GM19463 (cell line): ENCODE data around the gene DSCAML1.

Experiments used
- ATAC-seq: cut with Tn5 transposase; IDR thresholded peaks from one replicate; pipeline ENCODE4 v1.9.1; 2021; ENCODE audit warnings: mild to moderate bottlenecking, moderate library complexity; ENCODE audit not compliant: unreplicated experiment

DSCAML1 gene

GRCh38 chr11:117439256-117439655 is 357.8 kb downstream of the DSCAML1 start:
- ATAC-seq, result no peak

- ATAC-seq, result no peak
These were observed 358.5 kb downstream of the DSCAML1 start for GRCh38 chr11:117438371-117439000.

DNA sequence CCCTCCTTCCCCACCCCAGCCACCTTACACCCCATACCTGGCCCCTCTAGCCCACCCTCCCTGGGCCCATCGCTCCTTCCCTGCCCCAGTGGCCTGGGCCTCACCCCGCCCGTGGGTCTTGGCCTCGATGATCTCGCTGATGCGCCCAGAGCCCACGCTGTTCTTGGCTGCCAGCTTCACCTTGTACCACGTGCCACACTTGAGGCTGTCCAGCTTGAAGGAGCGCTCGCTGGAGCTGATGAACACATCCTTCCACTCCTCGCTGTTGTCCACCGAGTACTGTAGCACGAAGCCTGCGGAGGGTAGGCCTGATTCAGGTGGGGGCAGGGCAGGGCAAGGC is 359.3 kb downstream of the DSCAML1 start:
- ATAC-seq, result no peak

- ATAC-seq, result no peak
These were observed 359.8 kb downstream of the DSCAML1 start for GRCh38 chr11:117437041-117437790.

- ATAC-seq, result no peak
These were observed 361.7 kb downstream of the DSCAML1 start for GRCh38 chr11:117435326-117435725.

- no peak for ATAC-seq
These were observed 362.5 kb downstream of the DSCAML1 start for GRCh38 chr11:117434481-117434880.

DNA sequence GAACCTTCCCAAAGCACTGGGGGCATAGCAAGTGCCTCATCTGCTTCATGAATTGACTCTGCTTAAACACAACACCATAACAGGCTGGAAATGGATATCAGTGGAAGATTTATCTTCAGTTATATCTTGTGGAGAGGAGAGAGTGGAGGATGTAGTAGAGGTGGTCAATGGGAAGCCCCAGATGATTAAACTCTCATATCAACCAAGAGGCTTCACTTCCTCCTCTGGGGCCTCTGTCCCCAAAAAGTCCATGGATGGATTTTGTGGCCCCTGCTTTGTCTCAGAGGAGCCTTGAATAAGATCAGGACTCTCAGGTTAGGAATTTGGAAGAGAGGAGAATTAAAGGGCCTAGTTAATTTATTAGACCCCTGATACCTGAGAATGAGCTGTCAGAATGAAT is 363.3 kb downstream of the DSCAML1 start:
- ATAC-seq, result no peak

DNA sequence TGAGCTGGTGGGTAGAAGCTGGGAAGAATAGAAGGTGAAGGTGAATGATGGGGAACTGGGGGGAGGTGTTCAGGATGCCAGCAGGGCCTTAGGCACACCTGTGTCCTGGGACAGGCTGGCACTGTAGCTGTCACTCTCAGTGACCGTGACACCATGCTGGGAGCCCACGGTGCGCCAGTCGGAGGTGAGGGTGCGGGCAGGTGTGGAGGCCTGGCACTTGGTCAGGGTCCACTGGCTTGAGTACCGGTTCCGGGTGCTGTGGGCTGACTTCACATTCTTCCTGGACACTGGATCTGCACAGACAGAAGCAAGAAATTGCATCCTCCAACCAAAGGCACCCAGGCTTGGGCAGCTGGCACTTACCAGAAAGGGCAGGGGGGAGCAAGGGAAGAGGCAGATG is 365.6 kb downstream of the DSCAML1 start:
- ATAC-seq, result no peak

DNA sequence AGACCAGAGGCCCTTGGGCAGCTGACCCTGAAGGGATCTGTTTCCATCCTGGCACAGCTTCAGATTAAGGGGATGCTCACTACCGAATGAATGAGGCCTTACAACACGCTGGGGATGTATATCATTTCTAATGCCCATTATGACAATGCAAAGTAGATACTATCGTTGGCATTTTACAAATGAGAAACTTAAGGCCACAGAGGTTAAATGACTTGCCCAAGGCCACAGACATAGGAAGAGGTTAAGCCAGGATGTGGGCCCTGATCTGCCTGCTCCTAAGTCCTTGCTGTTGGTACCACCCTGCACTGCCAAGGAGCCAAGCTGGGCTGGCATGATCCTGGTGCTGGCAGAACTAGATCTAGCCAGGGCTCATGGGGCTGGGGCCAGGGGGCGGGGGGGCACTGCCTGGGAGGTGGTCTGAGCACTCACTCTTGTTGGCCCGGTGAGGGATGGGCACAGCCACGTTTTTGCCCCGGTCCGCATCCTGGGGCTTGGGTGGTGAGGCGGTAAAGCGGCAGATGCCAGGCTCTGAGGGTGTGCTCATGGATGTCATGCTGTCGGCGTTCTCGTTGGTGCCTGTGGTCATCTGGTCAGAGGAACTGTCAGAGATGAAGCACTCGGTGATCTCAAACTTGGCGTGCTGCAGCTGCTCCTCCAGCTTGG is 366.6 kb downstream of the DSCAML1 start:
- no peak for ATAC-seq

- no peak for ATAC-seq
These were observed 368.2 kb downstream of the DSCAML1 start for GRCh38 chr11:117428856-117429229.

DNA sequence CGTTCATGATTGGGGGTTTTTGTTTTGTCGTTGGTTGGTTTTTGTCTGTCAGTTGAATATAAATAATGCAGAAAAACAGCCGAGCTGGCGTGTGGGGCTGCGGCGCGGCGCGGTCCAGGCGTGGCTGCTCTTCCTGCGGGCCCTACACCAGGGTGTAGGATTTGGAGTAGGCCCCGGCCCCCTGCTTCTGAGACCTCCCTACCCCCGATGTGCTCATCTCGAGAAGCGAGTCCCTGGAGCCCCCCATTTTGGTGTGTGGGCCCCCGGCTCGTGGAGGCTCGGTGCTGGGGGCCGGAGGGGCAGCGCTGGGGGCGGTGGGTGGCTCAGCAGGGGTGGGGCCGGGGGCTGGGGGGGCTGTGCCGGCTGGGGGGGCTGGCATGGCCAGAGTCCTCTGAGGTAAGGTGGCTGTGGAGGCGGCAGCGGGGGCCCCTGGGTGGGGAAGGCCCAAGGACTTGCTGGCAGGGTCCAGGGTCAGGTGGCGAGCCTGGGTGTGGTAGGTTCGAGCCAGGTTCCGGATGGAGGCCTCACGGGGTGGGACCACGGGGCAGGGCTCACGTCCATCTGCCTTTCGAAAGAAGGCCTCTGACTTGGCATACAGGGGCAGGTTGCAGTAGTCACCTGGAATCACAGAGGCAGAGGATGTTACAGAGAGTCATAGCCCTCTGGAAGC is 368.7 kb downstream of the DSCAML1 start:
- no peak for ATAC-seq

DNA sequence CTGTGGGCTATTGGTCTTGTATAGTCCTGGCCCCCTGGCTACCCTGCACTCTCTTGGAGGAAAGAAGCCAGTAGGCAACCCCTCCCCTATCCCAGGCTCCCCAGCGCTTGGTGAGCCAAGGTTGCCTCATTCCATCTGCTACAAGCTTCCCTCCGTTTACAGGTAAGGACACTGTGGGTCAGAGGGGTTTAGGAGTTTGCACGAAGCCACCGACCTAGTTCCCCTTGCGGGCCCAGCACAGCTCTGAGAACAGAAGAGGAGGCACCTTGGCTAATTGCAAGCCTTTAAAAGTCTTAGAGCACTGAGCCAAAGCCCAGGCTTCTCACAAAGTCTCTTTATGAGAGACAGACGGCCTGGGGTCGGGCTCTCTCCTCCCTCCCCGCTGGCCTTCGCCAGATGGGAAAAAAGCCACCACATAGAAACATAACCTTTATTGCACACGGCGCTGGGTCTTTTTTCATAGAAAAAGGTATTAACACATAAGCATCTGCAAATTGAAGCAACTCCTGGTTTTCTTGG is 369.6 kb downstream of the DSCAML1 start:
- ATAC-seq, result no peak

DNA sequence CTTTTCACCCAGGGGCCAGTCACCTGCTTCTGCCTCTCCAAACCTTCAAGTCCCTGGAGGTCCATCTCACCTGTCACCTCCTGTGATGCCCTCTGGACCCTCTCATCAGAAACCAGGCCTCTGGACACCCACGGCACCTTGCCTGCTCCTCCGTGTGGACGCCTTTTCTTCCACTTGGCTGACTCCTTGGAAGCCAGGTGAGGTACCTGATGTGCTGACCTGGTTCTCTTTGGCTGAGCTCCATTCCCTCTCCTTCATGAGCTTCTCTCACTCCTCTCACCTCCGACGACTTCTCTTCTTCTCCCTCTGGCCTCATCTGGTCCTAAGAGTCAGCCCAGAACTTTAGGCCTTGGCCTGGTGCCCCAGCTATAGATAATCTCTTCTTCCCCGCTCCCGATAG is 370.1 kb downstream of the DSCAML1 start:
- ATAC-seq, result no peak

GRCh38 chr11:117426297-117426685 is 370.7 kb downstream of the DSCAML1 start:
- ATAC-seq, result no peak

- no peak for ATAC-seq
These were observed 371.2 kb downstream of the DSCAML1 start for GRCh38 chr11:117425679-117426296.

DNA sequence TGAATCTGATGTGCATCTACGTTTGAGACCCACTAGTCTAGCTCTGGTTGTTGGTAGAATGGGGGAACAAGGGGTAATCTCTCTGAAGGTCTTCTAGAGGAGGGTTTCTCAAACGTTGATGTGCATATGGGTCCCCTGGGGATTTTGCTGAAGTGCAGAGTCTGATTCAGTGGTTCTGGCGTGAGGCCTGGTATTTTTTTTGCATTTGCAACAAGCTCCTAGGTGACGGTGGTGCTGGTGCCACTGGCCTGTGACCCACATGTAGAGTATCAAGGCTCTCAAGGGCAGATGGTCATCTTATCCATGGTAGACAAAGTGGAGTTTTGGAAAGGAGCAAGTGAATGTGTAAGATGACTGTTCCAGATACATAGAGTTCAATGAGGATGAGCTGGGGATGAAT is 372.2 kb downstream of the DSCAML1 start:
- ATAC-seq, result no peak

- ATAC-seq, result no peak
These were observed 373.9 kb downstream of the DSCAML1 start for GRCh38 chr11:117423046-117423575.

DNA sequence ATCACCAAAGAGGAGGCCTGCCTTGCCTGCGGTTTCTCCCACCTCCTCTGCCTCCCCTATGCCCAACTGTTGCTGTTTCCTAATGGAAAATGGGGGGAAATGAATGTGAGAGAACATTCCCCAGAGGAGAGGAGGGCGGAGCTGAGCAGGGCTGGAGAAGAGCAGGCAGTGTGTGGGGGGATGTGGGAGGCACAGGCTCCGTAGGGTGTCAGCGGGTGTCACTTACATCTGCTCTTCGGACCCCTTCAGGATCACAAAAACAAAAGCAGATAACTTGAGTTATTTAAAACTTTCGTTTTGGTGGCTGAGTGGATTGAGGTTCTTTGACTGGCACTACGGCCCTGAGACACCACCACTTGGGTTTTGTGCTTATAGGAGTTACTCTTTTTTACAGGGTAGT is 375.5 kb downstream of the DSCAML1 start:
- no peak for ATAC-seq

- ATAC-seq, result no peak
These were observed 376.0 kb downstream of the DSCAML1 start for GRCh38 chr11:117421041-117421440.

- no peak for ATAC-seq
These were observed 376.4 kb downstream of the DSCAML1 start for GRCh38 chr11:117420598-117420997.

- no peak for ATAC-seq
These were observed 376.9 kb downstream of the DSCAML1 start for GRCh38 chr11:117420143-117420485.
